Fibroblast of lung (primary cell): ENCODE results near the gene WDR7. TPM values are rescaled to one million over a fixed set of nuclear protein-coding genes. Genes with fewer than 3 reads are reported as not detected.

Experiments
- DNase-seq, 2 donors: peaks; one replicate each; pipeline versions ENCODE4 v3.0.0 to v3.0.0-alpha.2; 2010; ENCODE audit warnings: low read depth in 2 of 2
- H2AFZ ChIP-seq: 2 replicates; pipeline ENCODE4 v1.5.1; 2012; ENCODE audit warnings: low read length, control low read depth, inconsistent platforms
- H3K27ac ChIP-seq: 2 replicates; pipeline ENCODE4 v1.5.1; 2011; ENCODE audit warnings: low read length, control low read depth; ENCODE audit not compliant: insufficient read depth
- H3K27me3 ChIP-seq: 2 replicates; pipeline ENCODE4 v1.5.1; 2011; ENCODE audit warnings: mild to moderate bottlenecking, low read length; ENCODE audit not compliant: control insufficient read depth, insufficient read depth
- H3K36me3 ChIP-seq: 2 replicates; pipeline ENCODE4 v1.5.1; 2011; ENCODE audit warnings: low read length; ENCODE audit not compliant: control insufficient read depth, insufficient read depth
- H3K4me1 ChIP-seq: 2 replicates; pipeline ENCODE4 v1.5.1; 2011; ENCODE audit warnings: low read length; ENCODE audit not compliant: control insufficient read depth, insufficient read depth; ENCODE audit errors: extremely low read depth
- H3K4me2 ChIP-seq: 2 replicates; pipeline ENCODE4 v1.5.1; 2011; ENCODE audit warnings: low read length, control low read depth; ENCODE audit not compliant: insufficient read depth; ENCODE audit errors: extremely low read depth
- H3K4me3 ChIP-seq, 4 experiments: fragments of 200-600 bp in 1 of 4; sonication (generic) in 1 of 4; replicated peaks in 1 of 4; 2 replicates each; pipeline ENCODE4 v1.5.1; 2011 to 2016; ENCODE audit warnings: low read length in 4 of 4, low read depth in 3 of 4, mild to moderate bottlenecking in 3 of 4, control low read depth in 2 of 4, inconsistent platforms in 1 of 4, mixed read lengths in 1 of 4; ENCODE audit not compliant: insufficient read depth in 1 of 4; ENCODE audit errors: control extremely low read depth in 1 of 4
- H3K79me2 ChIP-seq: 2 replicates; pipeline ENCODE4 v1.5.1; 2012; ENCODE audit warnings: mild to moderate bottlenecking, low read length, inconsistent platforms; ENCODE audit not compliant: control insufficient read depth, insufficient read depth
- H3K9ac ChIP-seq: 2 replicates; pipeline ENCODE4 v1.5.1; 2011; ENCODE audit warnings: mild to moderate bottlenecking, low read length, control low read depth; ENCODE audit not compliant: insufficient read depth
- H3K9me3 ChIP-seq: 2 replicates; pipeline ENCODE4 v1.5.1; 2012; ENCODE audit warnings: low read depth, low read length; ENCODE audit not compliant: control insufficient read depth, insufficient read depth
- H4K20me1 ChIP-seq: 2 replicates; pipeline ENCODE4 v1.5.1; 2011; ENCODE audit warnings: low read length; ENCODE audit not compliant: control insufficient read depth, insufficient read depth; ENCODE audit errors: extremely low read depth
- CTCF ChIP-seq, 2 donors: IDR thresholded peaks in 1 of 2; conservative IDR thresholded peaks in 1 of 2; 1 replicate in 1 of 2; 2 replicates in 1 of 2; pipeline ENCODE4 v1.5.1; 2011 to 2012; ENCODE audit warnings: low read length in 2 of 2, control low read depth in 1 of 2, inconsistent platforms in 1 of 2, low read depth in 1 of 2, mild to moderate bottlenecking in 1 of 2
- EZH2 ChIP-seq: IDR thresholded peaks from 2 replicates; pipeline ENCODE4 v1.5.1; 2012; ENCODE audit warnings: low read length, control low read depth, mild to moderate bottlenecking; ENCODE audit errors: missing control alignments
- polyA plus RNA-seq, 2 donors: library from polyadenylated mRNA; depleted of rRNA in 1 of 2; stranded (reverse) in 1 of 2; unstranded in 1 of 2; fragments of >200 nt; gene quantifications; 2 replicates each; pipeline ENCODE4 v1.2.1, GENCODE V29; 2011 to 2012; ENCODE audit warnings: missing spikeins in 1 of 2
- total RNA-seq: library from RNA; depleted of rRNA; stranded (reverse); fragments of >200 nt; gene quantifications from 2 replicates; pipeline ENCODE4 v1.2.1, GENCODE V29; 2014

WDR7 gene
- total and polyA plus RNA-seq, 2 donors (not counting 1 experiment from before 2014, with no cell fraction given): 7.2 to 27.2 TPM

DNA sequence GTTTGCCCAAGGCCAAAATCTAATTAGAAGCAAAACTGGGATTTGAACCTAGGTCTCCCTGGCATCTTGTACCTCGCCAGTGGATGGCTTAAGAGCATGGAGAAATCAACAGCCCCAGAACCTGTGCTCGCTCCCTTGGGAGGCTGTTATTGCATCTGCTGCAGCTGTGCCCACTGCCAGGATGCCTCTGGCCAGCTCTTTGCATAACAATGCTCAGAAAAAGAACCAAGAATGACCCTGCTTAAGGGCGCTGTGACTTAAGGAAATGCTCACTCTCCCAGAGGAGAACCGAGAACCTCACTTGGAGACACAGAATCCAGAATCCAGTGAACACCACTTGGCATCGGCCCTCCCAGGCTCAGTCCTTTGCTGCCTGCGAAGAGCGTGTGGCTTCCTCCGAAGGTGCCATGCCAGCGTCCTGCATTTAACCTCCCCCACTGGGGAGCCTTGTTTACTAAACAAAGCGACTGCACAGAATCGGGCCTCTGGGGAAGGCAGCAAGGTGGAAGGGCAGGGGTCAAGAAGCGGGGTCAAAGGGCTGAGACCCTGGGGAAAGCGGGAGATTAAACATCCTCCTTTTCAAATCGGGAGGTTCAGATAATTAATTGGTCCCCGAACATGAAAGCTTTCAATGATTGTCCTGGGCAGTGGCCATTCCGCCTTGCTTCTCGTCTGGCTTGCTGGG, 424.7 kb downstream of the WDR7 start:
- no peak overlapping the region for H3K9ac ChIP-seq
- H3K79me2 ChIP-seq: no peaks in the 10 kb centered on the region
- no peak overlapping the region for H2AFZ ChIP-seq
- no peak overlapping the region for H3K4me3 ChIP-seq
- H3K27me3 ChIP-seq: no peaks in the 10 kb centered on the region
- no peak overlapping the region for H3K4me2 ChIP-seq
- no peak overlapping the region for H3K27ac ChIP-seq
- no peaks in the 10 kb centered on the region for H3K36me3 ChIP-seq
- no peaks in the 10 kb centered on the region for H4K20me1 ChIP-seq
- TF ChIP-seq EZH2 (no peak), CTCF (conservative IDR thresholded peaks at IDR 0.05 in 1 of 2, IDR thresholded peaks at IDR 0.05 in 1 of 2; ENCODE audit: low read depth in 1 of 2, low read length in 2 of 2) (no peak)
- no peak for DNase-seq
- H3K9me3 ChIP-seq: no peaks in the 10 kb centered on the region
- H3K4me1 ChIP-seq: no peaks in the 10 kb centered on the region

GRCh38 chr18:57077005-57077765, 426.0 kb downstream of the WDR7 start:
- H3K4me3 ChIP-seq: no peak overlapping the region
- TF ChIP-seq EZH2 (no peak), CTCF (conservative IDR thresholded peaks at IDR 0.05 in 1 of 2, IDR thresholded peaks at IDR 0.05 in 1 of 2; ENCODE audit: low read depth in 1 of 2, low read length in 2 of 2) (no peak)
- H4K20me1 ChIP-seq: no peaks in the 10 kb centered on the region
- no peaks in the 10 kb centered on the region for H3K27me3 ChIP-seq
- no peak overlapping the region for H3K9ac ChIP-seq
- no peak for DNase-seq
- no peaks in the 10 kb centered on the region for H3K9me3 ChIP-seq
- no peaks in the 10 kb centered on the region for H3K79me2 ChIP-seq
- no peak overlapping the region for H2AFZ ChIP-seq
- H3K36me3 ChIP-seq: no peaks in the 10 kb centered on the region
- no peak overlapping the region for H3K27ac ChIP-seq
- H3K4me1 ChIP-seq: no peaks in the 10 kb centered on the region
- H3K4me2 ChIP-seq: no peak overlapping the region

DNA sequence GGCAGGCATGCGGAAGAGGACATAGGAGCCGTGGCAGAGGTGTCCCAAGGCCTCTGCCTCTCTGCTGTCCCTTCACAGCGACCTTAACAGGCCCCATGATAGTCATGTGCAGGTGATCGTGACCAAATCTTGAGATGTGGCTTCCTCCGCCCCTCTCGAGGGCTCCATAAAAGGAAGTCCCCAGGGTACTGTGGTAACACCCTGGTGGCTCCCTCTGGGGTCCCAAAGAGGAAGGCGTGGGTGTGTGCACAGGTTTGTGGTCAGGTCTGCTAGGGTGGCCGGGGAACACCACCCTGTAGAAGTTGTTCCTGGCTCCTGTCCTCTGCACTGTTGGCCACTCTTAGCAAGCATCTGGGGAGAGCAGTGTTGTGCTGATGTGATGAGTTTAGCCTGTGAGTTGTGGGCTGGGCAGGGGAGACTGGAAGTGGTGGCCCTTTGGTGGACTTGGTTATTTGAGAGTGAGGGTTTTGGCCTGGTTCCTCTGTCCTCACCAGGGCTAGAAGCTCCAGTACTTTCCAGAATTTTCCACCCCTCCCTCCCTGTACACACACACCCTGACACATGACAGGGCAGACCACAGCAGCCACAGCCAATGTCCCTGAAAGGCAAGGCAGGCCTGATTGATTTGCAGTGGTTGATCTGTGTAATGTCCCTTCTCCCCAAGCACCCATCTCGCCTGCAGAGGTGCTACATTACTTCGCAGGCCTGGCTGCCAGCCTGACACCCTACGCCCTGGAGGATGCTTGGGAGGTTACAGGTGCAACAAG, 426.8 kb downstream of the WDR7 start:
- Histone ChIP-seq H3K4me3 (no peak overlapping the region), H3K4me1 (no peaks in the 10 kb centered on the region), H3K27ac (no peak overlapping the region), H4K20me1 (no peaks in the 10 kb centered on the region), H3K79me2 (no peaks in the 10 kb centered on the region), H3K27me3 (no peaks in the 10 kb centered on the region), H2AFZ (no peak overlapping the region), H3K4me2 (no peak overlapping the region), H3K36me3 (no peaks in the 10 kb centered on the region), H3K9me3 (no peaks in the 10 kb centered on the region), H3K9ac (no peak overlapping the region)
- TF ChIP-seq EZH2 (no peak), CTCF (conservative IDR thresholded peaks at IDR 0.05 in 1 of 2, IDR thresholded peaks at IDR 0.05 in 1 of 2; ENCODE audit: low read depth in 1 of 2, low read length in 2 of 2) (no peak)
- DNase-seq: no peak
